ENCODE results near the gene SYTL1. TPM values are rescaled to one million over a fixed set of nuclear protein-coding genes. Genes with fewer than 3 reads are reported as not detected.

Gene SYTL1
- total and polyA plus RNA-seq, 12 donors = 0.22 to 10.9 (median 1.0) TPM; not detected in 2

GRCh38 chr1:27343639-27344025 is 1.8 kb downstream of the SYTL1 start:
- H3K9me3 ChIP-seq (replicated peaks in 1 of 3) = no peaks in the 10 kb centered on the region
- no peaks in the 10 kb centered on the region for H3K27me3 ChIP-seq
- no peak overlapping the region for H3K27ac ChIP-seq
- H3K36me3 ChIP-seq (replicated peaks in 1 of 2) = no peaks in the 10 kb centered on the region
- H3K4me3 ChIP-seq = no peak overlapping the region
- no peak for DNase-seq
- TF ChIP-seq CTCF (IDR thresholded peaks at IDR 0.05) (no peak), POLR2A (IDR thresholded peaks at IDR 0.05) (no peak)
- WGBS, 4 donors = 66 to 80% (median 75%) methylated on average over 5 of the region's 5 CpGs
- H3K4me1 ChIP-seq (replicated peaks in 1 of 2) = peaks cover 0 to 8% of the 10 kb centered on the region in 2 donors
- intact Hi-C loops (cut with DNase I) = no loop called here

- TF ChIP-seq CTCF (IDR thresholded peaks at IDR 0.05) (no peak), POLR2A (IDR thresholded peaks at IDR 0.05) (no peak)
- Histone ChIP-seq H3K36me3 (replicated peaks in 1 of 2) (no peaks in the 10 kb centered on the region), H3K4me3 (no peak overlapping the region), H3K9me3 (replicated peaks in 1 of 3) (no peaks in the 10 kb centered on the region), H3K27ac (no peak overlapping the region), H3K27me3 (no peaks in the 10 kb centered on the region), H3K4me1 (replicated peaks in 1 of 2) (peaks cover 0 to 20% of the 10 kb centered on the region in 2 donors)
- 40 to 79% (median 69%) methylated on average over 1 to 12 of the region's 12 CpGs for WGBS, 4 donors
- no peak for DNase-seq
- intact Hi-C loops (cut with DNase I) = no loop called here
These were observed 3.5 kb downstream of the SYTL1 start for GRCh38 chr1:27345272-27345671.

GRCh38 chr1:27346357-27346756 is 4.5 kb downstream of the SYTL1 start:
- Histone ChIP-seq H3K36me3 (replicated peaks in 1 of 2) (no peaks in the 10 kb centered on the region), H3K27ac (no peak overlapping the region), H3K4me3 (no peak overlapping the region), H3K9me3 (replicated peaks in 1 of 3) (no peaks in the 10 kb centered on the region), H3K4me1 (replicated peaks in 1 of 2) (peaks cover 0 to 20% of the 10 kb centered on the region in 2 donors), H3K27me3 (peaks cover 4% of the 10 kb centered on the region)
- no peak for TF ChIP-seq POLR2A (IDR thresholded peaks at IDR 0.05)
- no peak for TF ChIP-seq CTCF (IDR thresholded peaks at IDR 0.05)
- WGBS, 4 donors = 78 to 87% (median 83%) methylated on average over 8 of the region's 8 CpGs
- DNase-seq = no peak
- intact Hi-C loops (cut with DNase I) = no loop called here

GRCh38 chr1:27346991-27347624 is 5.3 kb downstream of the SYTL1 start:
- Histone ChIP-seq H3K27ac (no peak overlapping the region), H3K27me3 (peaks cover 4% of the 10 kb centered on the region), H3K9me3 (replicated peaks in 1 of 3) (no peaks in the 10 kb centered on the region), H3K36me3 (replicated peaks in 1 of 2) (no peaks in the 10 kb centered on the region), H3K4me3 (no peak overlapping the region), H3K4me1 (replicated peaks in 1 of 2) (peaks cover 0 to 13% of the 10 kb centered on the region in 2 donors)
- 65 to 80% (median 71%) methylated on average over 9 to 14 of the region's 14 CpGs for WGBS, 4 donors
- intact Hi-C loops (cut with DNase I) = no loop called here
- no peak for DNase-seq
- TF ChIP-seq POLR2A (IDR thresholded peaks at IDR 0.05) (no peak), CTCF (IDR thresholded peaks at IDR 0.05) (no peak)

All from adrenal gland (tissue), 12 donors.